H1 (cell line): ENCODE data around the gene ARHGAP28.

Experiments
- EZH2 ChIP-seq: fragments of 200-600 bp; sonication (generic); IDR thresholded peaks from 2 replicates; pipeline ENCODE4 v1.7.1; 2012; ENCODE audit warnings: low read depth, mild to moderate bottlenecking, moderate library complexity, low read length, inconsistent platforms; ENCODE audit not compliant: severe bottlenecking
- HDAC2 ChIP-seq, 2 experiments: fragments of 300-600 bp in 1 of 2; sonication (generic) in 1 of 2; IDR thresholded peaks; 2 replicates each; pipeline ENCODE4 v1.6.1; 2011 to 2012; ENCODE audit warnings: low read depth in 2 of 2, low read length in 2 of 2, mild to moderate bottlenecking in 2 of 2, moderate library complexity in 2 of 2, borderline replicate concordance in 1 of 2, inconsistent platforms in 1 of 2
- SIN3A ChIP-seq, 2 experiments: IDR thresholded peaks in 1 of 2; conservative IDR thresholded peaks in 1 of 2; 2 replicates each; pipeline ENCODE4 v1.6.1; 2011 to 2012; ENCODE audit warnings: low read length in 2 of 2, improper control_type of control experiment in 1 of 2, low read depth in 1 of 2, mild to moderate bottlenecking in 1 of 2

DNA sequence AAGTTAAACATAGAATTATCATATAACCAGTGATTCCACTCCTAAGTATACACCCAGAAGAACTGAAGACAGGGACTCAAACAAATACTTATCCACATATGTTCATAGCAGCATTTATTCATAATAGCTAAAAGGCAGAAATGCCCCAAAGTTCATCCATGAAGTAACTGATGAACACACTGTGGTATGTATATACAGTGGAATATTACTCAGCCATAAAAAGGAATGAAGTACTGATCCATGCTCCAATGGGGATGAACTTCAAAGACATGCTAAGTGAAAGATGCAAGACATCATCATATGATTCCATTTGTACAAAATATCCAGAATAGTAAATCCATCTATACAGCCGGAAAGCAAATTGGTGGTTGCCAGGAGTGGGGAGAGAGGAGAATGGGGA, 230.6 kb downstream of the ARHGAP28 start:
- TF ChIP-seq EZH2 (no peak), SIN3A (conservative IDR thresholded peaks at IDR 0.05 in 1 of 2, IDR thresholded peaks at IDR 0.05 in 1 of 2; ENCODE audit: low read depth in 1 of 2, low read length in 2 of 2) (no peak), HDAC2 (IDR thresholded peaks at IDR 0.05; ENCODE audit: borderline replicate concordance in 1 of 2, low read depth in 2 of 2, low read length in 2 of 2) (no peak)
